H9 (cell line): Measurements from ENCODE around the gene CCDC33. TPM values are rescaled to one million over a fixed set of nuclear protein-coding genes. Genes with fewer than 3 reads are reported as not detected.

Source experiments
- DNase-seq: peaks from one replicate; pipeline ENCODE4 v3.0.0-alpha.2; 2017
- H2AFZ ChIP-seq: one replicate; pipeline ENCODE4 v1.6.1; 2013; ENCODE audit warnings: mild to moderate bottlenecking, low read length, control low read depth, moderate library complexity
- H2AK5ac ChIP-seq: 2 replicates; pipeline ENCODE4 v1.6.1; 2013; ENCODE audit warnings: low read length, control low read depth, mixed read lengths; ENCODE audit not compliant: insufficient read length
- H2BK120ac ChIP-seq: one replicate; pipeline ENCODE4 v1.6.1; 2013; ENCODE audit warnings: low read depth, mild to moderate bottlenecking, low read length, control low read depth, inconsistent platforms; ENCODE audit not compliant: poor library complexity, severe bottlenecking
- H2BK12ac ChIP-seq: 2 replicates; pipeline ENCODE4 v1.6.1; 2013; ENCODE audit warnings: low read length, control low read depth, mixed read lengths, low read depth; ENCODE audit not compliant: insufficient read length
- H2BK15ac ChIP-seq: 2 replicates; pipeline ENCODE4 v1.6.1; 2013; ENCODE audit warnings: low read depth, low read length, control low read depth
- H2BK20ac ChIP-seq: one replicate; pipeline ENCODE4 v1.6.1; 2013; ENCODE audit warnings: low read depth, mild to moderate bottlenecking, low read length, control low read depth, inconsistent platforms; ENCODE audit not compliant: poor library complexity, severe bottlenecking
- H2BK5ac ChIP-seq: 2 replicates; pipeline ENCODE4 v1.6.1; 2013; ENCODE audit warnings: low read length, control low read depth, mixed read lengths; ENCODE audit not compliant: insufficient read length
- H3K14ac ChIP-seq: 2 replicates; pipeline ENCODE4 v1.6.1; 2013; ENCODE audit warnings: low read length, control low read depth; ENCODE audit not compliant: insufficient read depth
- H3K18ac ChIP-seq: 2 replicates; pipeline ENCODE4 v1.6.1; 2013; ENCODE audit warnings: low read depth, mild to moderate bottlenecking, mixed read lengths, low read length, control low read depth; ENCODE audit not compliant: insufficient read length
- H3K23ac ChIP-seq: 2 replicates; pipeline ENCODE4 v1.6.1; 2013; ENCODE audit warnings: low read length, control low read depth, mixed read lengths, low read depth; ENCODE audit not compliant: insufficient read length
- H3K23me2 ChIP-seq: 2 replicates; pipeline ENCODE4 v1.6.1; 2013; ENCODE audit warnings: low read depth, mild to moderate bottlenecking, mixed read lengths, low read length, control low read depth; ENCODE audit not compliant: insufficient read length, poor library complexity, severe bottlenecking
- H3K27ac ChIP-seq: 2 replicates; pipeline ENCODE4 v1.5.1; 2013; ENCODE audit warnings: low read length, control low read depth, mixed read lengths, low read depth; ENCODE audit not compliant: insufficient read length
- H3K27me3 ChIP-seq: 2 replicates; pipeline ENCODE4 v1.6.1; 2013; ENCODE audit warnings: low read length, control low read depth, inconsistent platforms; ENCODE audit not compliant: insufficient read depth
- H3K4ac ChIP-seq: 2 replicates; pipeline ENCODE4 v1.6.1; 2013; ENCODE audit warnings: low read depth, mild to moderate bottlenecking, control low read depth, inconsistent platforms, low read length, moderate library complexity
- H3K4me1 ChIP-seq: 2 replicates; pipeline ENCODE4 v1.6.1; 2013; ENCODE audit warnings: low read length, control low read depth, inconsistent platforms; ENCODE audit not compliant: insufficient read depth
- H3K4me2 ChIP-seq: 2 replicates; pipeline ENCODE4 v1.6.1; 2013; ENCODE audit warnings: low read length, control low read depth, mixed read lengths; ENCODE audit not compliant: insufficient read length, insufficient read depth
- H3K56ac ChIP-seq: 2 replicates; pipeline ENCODE4 v1.6.1; 2013; ENCODE audit warnings: low read depth, mild to moderate bottlenecking, mixed read lengths, low read length, control low read depth; ENCODE audit not compliant: insufficient read length
- H3K79me1 ChIP-seq: 2 replicates; pipeline ENCODE4 v1.6.1; 2013; ENCODE audit warnings: low read depth, mild to moderate bottlenecking, moderate library complexity, low read length, control low read depth, inconsistent platforms; ENCODE audit not compliant: insufficient read depth, poor library complexity, severe bottlenecking
- H3K79me2 ChIP-seq: 2 replicates; pipeline ENCODE4 v1.6.1; 2013; ENCODE audit warnings: low read length, control low read depth, inconsistent platforms; ENCODE audit not compliant: insufficient read depth
- H3K9ac ChIP-seq: 2 replicates; pipeline ENCODE4 v1.6.1; 2013; ENCODE audit warnings: low read length, control low read depth, mixed read lengths; ENCODE audit not compliant: insufficient read length; ENCODE audit errors: extremely low read depth
- H3K9me3 ChIP-seq: one replicate; pipeline ENCODE4 v1.6.1; 2013; ENCODE audit warnings: low read depth, low read length, inconsistent platforms; ENCODE audit not compliant: control insufficient read depth
- H3T11ph ChIP-seq: one replicate; pipeline ENCODE4 v1.6.1; 2013; ENCODE audit warnings: mild to moderate bottlenecking, low read length, control low read depth, inconsistent platforms
- H4K20me1 ChIP-seq: one replicate; pipeline ENCODE4 v1.6.1; 2013; ENCODE audit not compliant: control insufficient read depth, insufficient read length, insufficient read depth
- H4K5ac ChIP-seq: 2 replicates; pipeline ENCODE4 v1.6.1; 2013; ENCODE audit warnings: low read depth, mild to moderate bottlenecking, mixed read lengths, low read length, control low read depth; ENCODE audit not compliant: insufficient read length
- H4K8ac ChIP-seq: replicated peaks from 2 replicates; pipeline ENCODE4 v1.6.1; 2013; ENCODE audit warnings: low read length, control low read depth, mixed read lengths, low read depth; ENCODE audit not compliant: insufficient read length
- H4K91ac ChIP-seq: 2 replicates; pipeline ENCODE4 v1.6.1; 2013; ENCODE audit warnings: low read depth, mild to moderate bottlenecking, moderate library complexity, mixed read lengths, low read length, control low read depth; ENCODE audit not compliant: insufficient read length
- H3K27ac Mint-ChIP-seq, 3 experiments: 2 replicates in 2 of 3; 3 replicates in 1 of 3; pipeline ENCODE4 v1.8.0; 2020 to 2021; ENCODE audit warnings: mixed read lengths in 3 of 3, mild to moderate bottlenecking in 1 of 3, moderate library complexity in 1 of 3
- H3K27me3 Mint-ChIP-seq: 2 replicates; pipeline ENCODE4 v1.8.0; 2021; ENCODE audit warnings: low read depth, mild to moderate bottlenecking, moderate library complexity, mixed read lengths
- H3K36me3 Mint-ChIP-seq, 3 experiments: 2 replicates in 2 of 3; 3 replicates in 1 of 3; pipeline ENCODE4 v1.8.0; 2020 to 2021; ENCODE audit warnings: low read depth in 3 of 3, mixed read lengths in 3 of 3; ENCODE audit not compliant: insufficient read depth in 1 of 3
- H3K4me1 Mint-ChIP-seq, 2 experiments: 2 replicates each; pipeline ENCODE4 v1.8.0; 2020; ENCODE audit warnings: mixed read lengths in 2 of 2
- H3K4me3 Mint-ChIP-seq, 2 experiments: 2 replicates in 1 of 2; 3 replicates in 1 of 2; pipeline ENCODE4 v1.8.0; 2020 to 2021; ENCODE audit warnings: mild to moderate bottlenecking in 2 of 2, mixed read lengths in 2 of 2, moderate library complexity in 1 of 2
- H3K9me3 Mint-ChIP-seq, 2 experiments: 2 replicates in 1 of 2; 3 replicates in 1 of 2; pipeline ENCODE4 v1.8.0; 2020; ENCODE audit warnings: mild to moderate bottlenecking in 2 of 2, mixed read lengths in 2 of 2, moderate library complexity in 1 of 2
- CTCF ChIP-seq: fragments of 200-600 bp; sonication (generic); conservative IDR thresholded peaks from 3 replicates; pipeline ENCODE4 v1.8.0; 2021; ENCODE audit warnings: antibody characterized with exemption, mild to moderate bottlenecking
- WGBS: extraction: QIAGEN DNeasy Blood & Tissue Kit; methylation state at CpG from one replicate; pipeline ENCODE4 v1.1.7; 2013; ENCODE audit warnings: missing lambda C conversion rate, low lambda C conversion rate, mixed read lengths; ENCODE audit not compliant: insufficient read length; ENCODE audit errors: extremely low coverage; 5-methylcytosine and 5-hydroxymethylcytosine counted together
- total RNA-seq: library from RNA; stranded (reverse); gene quantifications from 2 replicates; pipeline ENCODE4 v1.2.1, GENCODE V29; 2021

CCDC33 gene
- total RNA-seq, 1 experiment from 2014 or later: 4.6 TPM

GRCh38 chr15:74322558-74323180 is 86.5 kb downstream of the CCDC33 start:
- no peaks in the 10 kb centered on the region for H3K9me3 Mint-ChIP-seq
- Histone ChIP-seq H3K18ac (no peak overlapping the region), H4K8ac (no peak overlapping the region), H3K79me2 (no peaks in the 10 kb centered on the region), H2BK15ac (no peak overlapping the region), H3K79me1 (no peaks in the 10 kb centered on the region), H3K4ac (no peak overlapping the region), H2AFZ (no peak overlapping the region), H3K9ac (no peak overlapping the region), H3K27ac (no peak overlapping the region), H2BK5ac (no peak overlapping the region), H3K56ac (no peak overlapping the region), H4K5ac (no peak overlapping the region), H3K4me1 (peaks cover 5% of the 10 kb centered on the region; the same call in 1 of the 2 replicates), H2BK120ac (no peak overlapping the region), H3K23ac (no peak overlapping the region), H4K20me1 (no peaks in the 10 kb centered on the region), H3K27me3 (no peaks in the 10 kb centered on the region), H3K14ac (no peak overlapping the region), H2BK12ac (no peak overlapping the region), H2AK5ac (no peak overlapping the region), H3K4me2 (no peak overlapping the region), H3K23me2 (no peaks in the 10 kb centered on the region), H2BK20ac (no peak overlapping the region), H4K91ac (no peak overlapping the region), H3K9me3 (no peaks in the 10 kb centered on the region), H3T11ph (no peak overlapping the region)
- DNase-seq: peak; percentile 83
- no peak overlapping the region for H3K4me3 Mint-ChIP-seq
- H3K27me3 Mint-ChIP-seq: peaks cover 3% of the 10 kb centered on the region
- peaks cover 16 to 45% of the 10 kb centered on the region in 2 experiments for H3K4me1 Mint-ChIP-seq
- peak; percentile 94 for TF ChIP-seq CTCF
- H3K27ac Mint-ChIP-seq: no peak overlapping the region
- H3K36me3 Mint-ChIP-seq: no peaks in the 10 kb centered on the region; a peak in 1 of 7 replicates
- WGBS: no CpG with 5 or more reads among the region's 6 CpGs
